Astrocyte of the spinal cord (primary cell): Measurements from ENCODE around the gene NPTX1.
A peak's percentile ranks its signal among the peaks of the same experiment; 100 is the strongest.

ENCODE experiments used
- DNase-seq: peaks from one replicate; pipeline ENCODE4 v3.0.0; 2011; ENCODE audit warnings: low read depth, low spot score
- H3K4me3 ChIP-seq: 2 replicates; pipeline ENCODE4 v1.5.1; 2011; ENCODE audit warnings: low read depth, mild to moderate bottlenecking, low read length, moderate library complexity
- in situ Hi-C: cut with HindIII; loops from 2 replicates; pipeline ENCODE4 v1.10.0; 2017; ENCODE audit warnings: low sequenced_read_pairs
- TF ChIP-seq, protein P1 (sequence below): IDR thresholded peaks from 2 replicates; pipeline ENCODE4 v1.5.1; 2012; ENCODE audit warnings: low read depth, mild to moderate bottlenecking, low read length, inconsistent platforms

The NPTX1 gene

GRCh38 chr17:80442323-80442659 lies 34.1 kb downstream of the NPTX1 start:
- DNase-seq = no peak
- TF ChIP-seq, protein P1, sequence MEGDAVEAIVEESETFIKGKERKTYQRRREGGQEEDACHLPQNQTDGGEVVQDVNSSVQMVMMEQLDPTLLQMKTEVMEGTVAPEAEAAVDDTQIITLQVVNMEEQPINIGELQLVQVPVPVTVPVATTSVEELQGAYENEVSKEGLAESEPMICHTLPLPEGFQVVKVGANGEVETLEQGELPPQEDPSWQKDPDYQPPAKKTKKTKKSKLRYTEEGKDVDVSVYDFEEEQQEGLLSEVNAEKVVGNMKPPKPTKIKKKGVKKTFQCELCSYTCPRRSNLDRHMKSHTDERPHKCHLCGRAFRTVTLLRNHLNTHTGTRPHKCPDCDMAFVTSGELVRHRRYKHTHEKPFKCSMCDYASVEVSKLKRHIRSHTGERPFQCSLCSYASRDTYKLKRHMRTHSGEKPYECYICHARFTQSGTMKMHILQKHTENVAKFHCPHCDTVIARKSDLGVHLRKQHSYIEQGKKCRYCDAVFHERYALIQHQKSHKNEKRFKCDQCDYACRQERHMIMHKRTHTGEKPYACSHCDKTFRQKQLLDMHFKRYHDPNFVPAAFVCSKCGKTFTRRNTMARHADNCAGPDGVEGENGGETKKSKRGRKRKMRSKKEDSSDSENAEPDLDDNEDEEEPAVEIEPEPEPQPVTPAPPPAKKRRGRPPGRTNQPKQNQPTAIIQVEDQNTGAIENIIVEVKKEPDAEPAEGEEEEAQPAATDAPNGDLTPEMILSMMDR = no peak
- no peak overlapping the region for H3K4me3 ChIP-seq
- in situ Hi-C loops = no loop called here

- no peak overlapping the region for H3K4me3 ChIP-seq
- no peak for DNase-seq
- in situ Hi-C loops = no loop called here
- TF ChIP-seq, protein P1 = no peak
Observed at GRCh38 chr17:80441598-80442322, 34.6 kb downstream of the NPTX1 start.

- DNase-seq = peak; percentile 23
- no peak overlapping the region for H3K4me3 ChIP-seq
- TF ChIP-seq, protein P1 = no peak
- in situ Hi-C loops = no loop called here
Observed at GRCh38 chr17:80441133-80441578, 35.3 kb downstream of the NPTX1 start.

DNA sequence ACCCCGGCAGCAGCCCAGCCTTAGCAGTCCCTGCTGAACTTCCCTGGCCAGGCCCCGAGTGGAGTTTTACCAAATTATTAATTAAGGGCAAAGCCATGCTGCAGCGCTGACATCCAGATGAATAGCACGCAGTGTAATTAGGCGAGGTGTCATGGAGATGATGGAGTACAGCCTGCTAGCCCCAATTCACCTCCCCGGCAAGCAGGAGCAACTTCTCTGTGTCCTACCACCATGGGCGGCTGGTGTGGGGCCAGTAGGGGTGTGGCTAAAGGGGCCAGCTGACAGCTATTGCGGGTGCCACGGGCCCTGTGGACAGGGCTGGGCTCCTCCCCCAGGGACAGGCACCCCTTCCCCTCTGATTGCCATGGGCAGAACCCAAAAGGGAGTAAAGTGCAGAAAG lies 36.9 kb downstream of the NPTX1 start:
- H3K4me3 ChIP-seq = no peak overlapping the region
- no peak for DNase-seq
- in situ Hi-C loops = no loop called here
- TF ChIP-seq, protein P1 = no peak

GRCh38 chr17:80438806-80439205 lies 37.6 kb downstream of the NPTX1 start:
- TF ChIP-seq, protein P1 = no peak
- DNase-seq = no peak
- H3K4me3 ChIP-seq = no peak overlapping the region
- in situ Hi-C loops = no loop called here

DNA sequence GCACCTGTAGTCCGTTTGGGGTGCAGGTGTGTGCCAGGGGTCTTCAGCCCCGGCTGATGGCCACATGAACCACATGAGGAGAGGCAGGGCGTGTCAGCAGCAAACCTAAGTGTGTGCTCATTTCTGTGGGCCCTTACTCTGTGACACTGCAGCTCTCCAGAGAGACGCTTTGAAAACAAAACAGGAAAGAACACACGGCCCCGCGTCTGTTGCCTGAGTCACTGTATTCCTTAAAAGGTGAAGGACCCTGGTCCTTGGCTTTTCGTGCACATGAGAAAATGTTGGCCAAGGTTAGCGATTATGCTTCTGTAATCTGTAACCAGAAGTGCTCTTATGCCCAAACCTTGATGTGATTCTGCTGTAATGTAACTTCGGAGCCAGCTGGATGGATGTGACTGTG lies 38.9 kb downstream of the NPTX1 start:
- in situ Hi-C loops = no loop called here
- DNase-seq = no peak
- TF ChIP-seq, protein P1 = no peak
- no peak overlapping the region for H3K4me3 ChIP-seq
